H1 (cell line): ENCODE measurements around the gene MAPK11.

Experiments
- ASH2L ChIP-seq: fragments of 200-600, 300-600 bp; sonication (generic); IDR thresholded peaks from one replicate; pipeline ENCODE4 v1.7.1; 2017; ENCODE audit warnings: low read length
- CHD2 ChIP-seq: IDR thresholded peaks from 2 replicates; pipeline ENCODE4 v1.6.1; 2012; ENCODE audit warnings: low read length, improper control_type of control experiment
- CTCF ChIP-seq, 3 experiments: IDR thresholded peaks; 1 replicate in 2 of 3; 2 replicates in 1 of 3; pipeline versions ENCODE4 v1.5.1 to v1.6.1; 2011; ENCODE audit warnings: low read length in 3 of 3, mild to moderate bottlenecking in 3 of 3, inconsistent platforms in 2 of 3, low read depth in 1 of 3, moderate library complexity in 1 of 3; ENCODE audit not compliant: insufficient read depth in 1 of 3; ENCODE audit errors: control extremely low read depth in 1 of 3
- EZH2 ChIP-seq: fragments of 200-600 bp; sonication (generic); IDR thresholded peaks from 2 replicates; pipeline ENCODE4 v1.7.1; 2012; ENCODE audit warnings: low read depth, mild to moderate bottlenecking, moderate library complexity, low read length, inconsistent platforms; ENCODE audit not compliant: severe bottlenecking
- JUN ChIP-seq: IDR thresholded peaks from 2 replicates; pipeline ENCODE4 v1.6.1; 2011; ENCODE audit warnings: low read depth, mild to moderate bottlenecking, improper control_type of control experiment, low read length
- POLR2AphosphoS5 ChIP-seq: IDR thresholded peaks from 2 replicates; pipeline ENCODE4 v1.6.1; 2011; ENCODE audit warnings: low read depth, low read length
- SIRT6 ChIP-seq: IDR thresholded peaks from one replicate; pipeline ENCODE4 v1.7.1; 2012; ENCODE audit warnings: low read length, inconsistent platforms
- SIX5 ChIP-seq: IDR thresholded peaks from 2 replicates; pipeline ENCODE4 v1.6.1; 2011; ENCODE audit warnings: mild to moderate bottlenecking, low read depth, low read length
- SP1 ChIP-seq: IDR thresholded peaks from 2 replicates; pipeline ENCODE4 v1.6.1; 2011; ENCODE audit warnings: low read depth, low read length
- YY1 ChIP-seq: IDR thresholded peaks from 2 replicates; pipeline ENCODE4 v1.6.1; 2011; ENCODE audit warnings: low read depth, mild to moderate bottlenecking, low read length

- TF ChIP-seq EZH2 (no peak), JUN (no peak), CTCF (IDR thresholded peaks at IDR 0.05; ENCODE audit: control extremely low read depth in 1 of 3, insufficient read depth in 1 of 3, low read depth in 1 of 3, low read length in 3 of 3) (no peak), SIRT6 (no peak), POLR2AphosphoS5 (no peak), SIX5 (no peak), ASH2L (no peak), SP1 (no peak), YY1 (no peak), CHD2 (no peak)
Observed at GRCh38 chr22:50229370-50229769, 40.8 kb downstream of the MAPK11 start.
